Activated CD4-positive, alpha-beta T cell treated with anti-CD3 and anti-CD28 coated beads, Interleukin-2, amount 10 ng/mL, durations not matched to agents 24 days and 14 days (primary cell): ENCODE results near the gene KRTDAP. TPM values are rescaled to one million over a fixed set of nuclear protein-coding genes. Genes with fewer than 3 reads are reported as not detected.

Experiments used
- DNase-seq: peaks from one replicate; pipeline ENCODE4 v3.0.0; 2022
- H3K27ac Mint-ChIP-seq: one replicate; pipeline ENCODE4 v1.8.0; 2022; ENCODE audit warnings: mild to moderate bottlenecking, mixed read lengths
- H3K27me3 Mint-ChIP-seq: one replicate; pipeline ENCODE4 v1.8.0; 2022; ENCODE audit warnings: mixed read lengths
- H3K36me3 Mint-ChIP-seq: one replicate; pipeline ENCODE4 v1.8.0; 2022; ENCODE audit warnings: low read depth, mild to moderate bottlenecking, mixed read lengths
- H3K4me1 Mint-ChIP-seq: one replicate; pipeline ENCODE4 v1.8.0; 2021; ENCODE audit warnings: mixed read lengths
- H3K4me3 Mint-ChIP-seq: one replicate; pipeline ENCODE4 v1.8.0; 2022; ENCODE audit warnings: mild to moderate bottlenecking, moderate library complexity, mixed read lengths
- H3K9me3 Mint-ChIP-seq: one replicate; pipeline ENCODE4 v1.8.0; 2021; ENCODE audit warnings: mixed read lengths
- intact Hi-C: fragments of 100-400 bp; cut with micrococcal nuclease; formaldehyde crosslinking; loops from one replicate; pipeline ENCODE4 v1.15.1; 2023
- total RNA-seq: library from RNA; stranded (reverse); gene quantifications from 2 replicates; pipeline ENCODE4 v1.2.3, GENCODE V29; 2022

The KRTDAP gene, protein sequence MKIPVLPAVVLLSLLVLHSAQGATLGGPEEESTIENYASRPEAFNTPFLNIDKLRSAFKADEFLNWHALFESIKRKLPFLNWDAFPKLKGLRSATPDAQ
- not detected in 2 replicates for total RNA-seq

DNA sequence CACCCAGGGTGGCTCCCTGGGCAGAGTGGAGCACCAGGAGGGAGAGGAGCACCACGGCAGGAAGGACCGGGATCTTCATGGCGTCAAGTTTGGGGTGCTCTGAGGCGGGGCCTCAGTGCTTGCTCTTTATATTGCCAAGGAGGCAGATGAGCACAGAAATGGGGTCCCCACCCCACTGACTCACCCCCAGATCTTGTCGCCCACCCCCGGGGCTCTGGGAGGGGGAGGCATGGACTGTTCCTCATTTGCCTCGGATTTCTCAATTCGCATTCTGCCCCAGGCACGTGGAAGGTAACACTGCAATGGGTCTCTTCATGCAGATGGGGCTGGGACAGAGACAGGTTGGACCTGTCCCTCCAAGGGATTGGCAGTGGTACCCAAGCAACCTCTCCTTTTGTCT is at the start of gene KRTDAP:
KRTDAP (minus strand) TSS at position 101 of the 400 bp plus-strand sequence; CDS start at position 79, 22 bp downstream.
- Mint-ChIP-seq H3K36me3 (no peaks in the 10 kb centered on the region), H3K9me3 (no peaks in the 10 kb centered on the region), H3K27ac (no peak within 1 kb of the TSS), H3K27me3 (peaks cover 27% of the 10 kb centered on the region), H3K4me1 (peaks cover 5% of the 10 kb centered on the region), H3K4me3 (no peak within 1 kb of the TSS)
- DNase-seq = no peak
- intact Hi-C loops = no loop called here

DNA sequence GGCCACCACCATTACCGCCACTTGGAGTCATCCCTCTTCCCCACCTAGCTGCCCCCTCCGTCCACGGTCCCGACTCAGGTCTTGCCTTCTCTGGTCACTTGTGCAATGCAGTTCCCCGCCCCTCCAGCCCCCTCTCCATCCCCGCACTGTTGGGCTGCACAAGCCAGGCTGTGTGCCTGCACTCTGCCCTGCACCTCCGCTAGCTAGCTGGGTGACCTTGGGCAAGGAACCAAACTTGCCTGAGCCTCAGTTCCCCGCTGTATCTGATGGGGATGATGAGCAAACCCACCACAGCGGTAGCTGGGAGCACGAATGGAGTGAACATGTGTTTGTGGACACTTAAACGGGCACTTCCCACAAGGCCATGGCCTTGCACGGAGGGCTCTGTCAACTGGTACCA is 49.6 kb upstream of the KRTDAP start:
- intact Hi-C loops = no loop called here
- Mint-ChIP-seq H3K9me3 (no peaks in the 10 kb centered on the region), H3K4me1 (peaks cover 8% of the 10 kb centered on the region), H3K36me3 (peaks cover 12% of the 10 kb centered on the region), H3K27me3 (peaks cover 2% of the 10 kb centered on the region), H3K4me3 (no peak overlapping the region), H3K27ac (no peak overlapping the region)
- DNase-seq = no peak

DNA sequence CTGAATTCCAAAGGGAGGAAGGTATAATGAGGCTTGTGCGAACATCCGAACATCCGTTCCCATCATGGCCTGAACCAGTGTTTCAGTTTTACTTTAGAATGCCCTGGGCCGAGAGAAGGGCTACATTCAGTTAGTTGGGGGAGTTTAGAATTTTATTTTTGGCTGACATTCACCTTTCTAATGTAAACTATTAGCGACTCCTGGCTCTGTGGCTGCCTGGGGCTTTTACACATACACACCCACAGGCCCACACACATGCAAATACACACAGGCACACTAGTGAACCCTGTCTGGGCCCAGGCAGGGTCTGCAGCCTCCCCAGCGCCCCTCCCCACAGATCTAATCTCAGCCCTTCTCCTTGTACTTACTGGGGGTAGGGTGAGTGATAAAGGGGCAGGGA is 49.0 kb upstream of the KRTDAP start:
- Mint-ChIP-seq H3K4me1 (peaks cover 3% of the 10 kb centered on the region), H3K27ac (no peak overlapping the region), H3K4me3 (no peak overlapping the region), H3K27me3 (peaks cover 3% of the 10 kb centered on the region), H3K36me3 (peaks cover 10% of the 10 kb centered on the region), H3K9me3 (no peaks in the 10 kb centered on the region)
- DNase-seq = no peak
- intact Hi-C loops = no loop called here

DNA sequence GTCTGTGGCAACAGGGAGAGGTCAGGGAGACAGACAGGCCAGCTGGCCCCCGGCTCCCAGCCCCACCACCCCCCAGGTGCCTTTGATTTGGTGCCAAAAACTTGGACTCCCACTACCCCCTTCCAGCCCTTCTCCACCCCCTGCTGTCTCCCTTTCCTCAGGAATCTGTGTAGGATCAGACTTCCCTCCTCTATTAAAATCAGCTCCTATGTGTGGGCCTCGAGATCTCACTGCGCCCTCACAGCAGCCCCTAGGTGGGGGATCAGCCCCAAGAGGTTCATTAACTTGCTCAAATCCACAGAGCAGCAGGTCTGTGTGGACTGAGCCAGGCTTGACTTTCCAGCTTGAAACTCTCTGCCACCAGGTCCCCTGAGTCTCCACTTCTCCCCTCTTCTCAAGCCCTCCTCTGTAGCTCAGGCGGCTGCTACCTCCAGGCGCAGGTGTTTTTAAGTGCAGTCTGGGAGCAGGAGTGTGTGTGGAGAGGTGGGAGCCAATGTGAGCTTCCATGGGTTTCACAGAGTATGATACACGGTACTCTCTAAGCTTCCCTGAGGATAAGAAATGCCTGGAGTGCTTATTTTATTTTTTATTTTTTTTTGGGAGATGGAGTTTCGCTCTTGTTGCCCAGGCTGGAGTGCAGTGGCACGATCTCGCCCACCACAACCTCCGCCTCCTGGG is 44.7 kb upstream of the KRTDAP start:
- H3K9me3 Mint-ChIP-seq = no peaks in the 10 kb centered on the region
- H3K4me3 Mint-ChIP-seq = no peak overlapping the region
- H3K4me1 Mint-ChIP-seq = peaks cover 5% of the 10 kb centered on the region
- no peak for DNase-seq
- H3K36me3 Mint-ChIP-seq = no peaks in the 10 kb centered on the region
- peaks cover 24% of the 10 kb centered on the region for H3K27me3 Mint-ChIP-seq
- intact Hi-C loops = no loop called here
- H3K27ac Mint-ChIP-seq = no peak overlapping the region

DNA sequence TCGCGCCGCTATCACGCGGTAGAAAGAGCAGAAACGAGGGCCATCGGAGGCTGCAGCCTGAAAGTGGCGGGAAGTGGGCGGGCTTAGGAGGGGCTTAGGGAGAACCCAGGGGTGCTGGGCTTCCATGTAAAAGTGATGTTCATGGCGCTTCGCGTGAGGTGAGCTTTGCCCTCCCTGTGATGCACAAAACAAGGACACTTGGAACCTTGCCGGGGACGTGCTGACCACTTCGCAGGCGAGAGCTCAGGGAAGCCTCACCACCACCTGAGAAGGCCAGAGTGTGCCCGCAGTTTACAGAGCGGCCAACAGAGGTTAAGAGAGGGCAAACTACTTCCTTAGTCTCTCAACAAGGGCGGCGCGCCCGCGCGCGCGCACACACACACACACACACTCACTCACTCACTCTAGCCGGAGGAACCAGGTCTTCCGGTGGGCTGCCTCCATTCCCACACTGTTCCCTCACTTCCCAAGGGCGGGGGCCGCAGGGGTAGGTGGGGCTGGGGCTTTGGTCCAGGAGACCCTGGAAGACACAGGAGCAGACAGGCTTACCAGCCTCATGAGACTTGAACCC is 43.6 kb upstream of the KRTDAP start:
- Mint-ChIP-seq H3K36me3 (no peaks in the 10 kb centered on the region), H3K27ac (no peak overlapping the region), H3K4me1 (peaks cover 5% of the 10 kb centered on the region), H3K27me3 (peaks cover 29% of the 10 kb centered on the region), H3K9me3 (no peaks in the 10 kb centered on the region), H3K4me3 (peak overlapping the region; percentile 54)
- intact Hi-C loops = no loop called here
- DNase-seq = peak; percentile 80

DNA sequence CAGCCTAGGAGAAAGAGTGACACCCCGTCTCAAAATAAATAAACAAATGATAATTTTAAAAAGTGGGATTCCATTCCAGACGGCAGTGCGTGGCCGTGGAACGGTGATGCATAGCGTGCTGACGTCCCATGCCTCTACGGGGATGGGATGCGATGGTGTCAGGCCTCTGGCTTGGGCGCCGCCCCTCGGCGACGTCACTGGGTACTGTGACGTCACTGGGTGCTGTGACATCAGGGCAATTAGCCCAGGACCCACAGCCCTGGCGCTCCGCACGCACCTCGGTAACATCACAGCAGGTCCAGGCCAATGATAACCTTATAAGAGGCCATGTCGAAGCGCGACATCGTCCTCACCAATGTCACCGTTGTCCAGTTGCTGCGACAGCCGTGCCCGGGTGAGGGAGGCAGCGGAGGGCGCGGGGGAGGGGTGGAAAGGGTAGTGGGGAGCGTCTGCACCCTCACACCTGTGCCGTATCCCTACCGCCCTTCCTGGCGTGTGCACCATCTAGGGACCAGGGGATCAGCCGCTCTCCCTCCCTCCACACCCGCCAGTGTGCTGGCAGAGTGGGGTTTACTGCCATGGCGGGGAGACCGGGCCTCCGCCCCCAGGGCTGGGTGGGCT is 43.0 kb upstream of the KRTDAP start, which contains the start of gene GAPDHS:
GAPDHS (plus strand) TSS at position 256 of the 621 bp plus-strand sequence; CDS start at position 328, 72 bp downstream.
- no peaks in the 10 kb centered on the region for H3K9me3 Mint-ChIP-seq
- peaks cover 34% of the 10 kb centered on the region for H3K27me3 Mint-ChIP-seq
- no peaks in the 10 kb centered on the region for H3K36me3 Mint-ChIP-seq
- DNase-seq = no peak
- H3K4me1 Mint-ChIP-seq = peaks cover 5% of the 10 kb centered on the region
- no peak within 1 kb of the TSS for H3K27ac Mint-ChIP-seq
- intact Hi-C loops = no loop called here
- H3K4me3 Mint-ChIP-seq = peak within 1 kb of the TSS; percentile 54

DNA sequence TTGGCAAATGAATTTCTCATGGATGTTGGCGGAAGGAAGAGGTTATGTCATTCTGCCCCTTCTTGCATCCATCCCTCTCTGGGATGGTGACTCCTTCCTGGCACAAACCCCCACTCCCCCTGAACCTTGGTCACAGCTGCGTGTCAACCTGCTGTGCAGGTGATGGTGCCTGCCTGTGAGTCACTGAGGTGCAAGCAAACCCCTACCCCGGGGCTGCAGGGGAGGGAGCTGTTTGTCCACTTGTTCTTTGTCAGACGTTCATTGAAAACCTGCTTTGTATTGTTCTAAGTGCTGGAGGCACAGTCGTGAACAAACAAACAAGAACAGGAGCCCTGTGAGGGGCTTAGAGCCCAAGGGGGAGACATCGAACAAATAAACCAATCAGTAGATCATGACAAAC is 41.0 kb upstream of the KRTDAP start:
- H3K27ac Mint-ChIP-seq = no peak overlapping the region

DNA sequence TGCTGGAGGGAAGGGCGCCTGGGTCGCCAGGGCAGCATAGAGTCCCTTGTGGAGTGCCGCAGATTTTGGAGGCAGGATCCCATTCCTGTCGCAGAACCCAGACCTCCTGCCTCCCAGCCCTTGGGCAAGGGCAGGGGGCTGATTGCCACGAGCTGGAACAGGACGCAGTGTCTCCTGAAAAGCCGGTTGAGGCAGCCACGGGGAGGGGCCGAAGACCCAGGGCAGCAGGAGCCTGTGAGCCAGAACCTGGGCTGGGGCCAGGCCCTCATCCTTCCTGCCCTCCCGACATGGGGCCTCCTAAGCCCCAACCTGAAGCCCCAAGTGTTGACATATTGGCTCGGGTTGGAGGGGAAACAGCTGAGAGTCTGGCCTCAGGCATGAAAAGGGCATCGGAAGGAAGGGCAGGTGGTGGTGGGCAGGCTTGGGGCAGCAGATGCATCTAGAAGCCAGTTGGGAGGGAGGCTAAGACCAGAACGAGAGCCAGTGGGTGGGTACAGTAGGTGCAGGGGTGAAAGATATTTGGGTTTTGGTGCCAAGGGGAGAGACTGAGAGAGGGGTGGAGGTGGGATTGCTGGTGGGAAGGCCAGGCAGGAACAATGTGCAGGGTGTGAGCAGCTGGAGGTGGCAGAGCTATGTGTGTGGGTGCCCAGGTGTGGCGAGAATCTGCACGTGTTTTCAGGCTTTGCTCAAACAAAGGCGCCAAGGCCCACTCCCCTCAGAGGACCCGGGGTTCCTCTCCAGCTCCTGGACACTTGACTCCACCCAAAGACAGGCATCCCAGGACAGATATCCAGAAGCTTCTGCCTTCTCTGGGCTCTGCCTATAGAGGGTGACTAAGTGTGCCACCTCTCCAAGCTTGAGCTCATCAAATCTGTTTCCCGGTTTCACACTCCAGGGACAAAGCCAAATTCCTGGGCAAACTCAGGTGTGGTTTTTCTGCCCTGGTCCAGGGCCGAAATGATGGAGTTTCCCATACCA is 39.3 kb upstream of the KRTDAP start:
- Mint-ChIP-seq H3K9me3 (no peaks in the 10 kb centered on the region), H3K27ac (no peak overlapping the region), H3K27me3 (peaks cover 30% of the 10 kb centered on the region), H3K4me3 (no peak overlapping the region), H3K4me1 (peaks cover 5% of the 10 kb centered on the region), H3K36me3 (no peaks in the 10 kb centered on the region)
- intact Hi-C loops = no loop called here
- DNase-seq = no peak

More for the DNA sequence above, 41.0 kb upstream of the KRTDAP start:
- no peak for DNase-seq
- Mint-ChIP-seq H3K36me3 (no peaks in the 10 kb centered on the region), H3K9me3 (no peaks in the 10 kb centered on the region), H3K4me1 (peaks cover 5% of the 10 kb centered on the region), H3K4me3 (no peak overlapping the region), H3K27me3 (peaks cover 34% of the 10 kb centered on the region)
- intact Hi-C loops = no loop called here

DNA sequence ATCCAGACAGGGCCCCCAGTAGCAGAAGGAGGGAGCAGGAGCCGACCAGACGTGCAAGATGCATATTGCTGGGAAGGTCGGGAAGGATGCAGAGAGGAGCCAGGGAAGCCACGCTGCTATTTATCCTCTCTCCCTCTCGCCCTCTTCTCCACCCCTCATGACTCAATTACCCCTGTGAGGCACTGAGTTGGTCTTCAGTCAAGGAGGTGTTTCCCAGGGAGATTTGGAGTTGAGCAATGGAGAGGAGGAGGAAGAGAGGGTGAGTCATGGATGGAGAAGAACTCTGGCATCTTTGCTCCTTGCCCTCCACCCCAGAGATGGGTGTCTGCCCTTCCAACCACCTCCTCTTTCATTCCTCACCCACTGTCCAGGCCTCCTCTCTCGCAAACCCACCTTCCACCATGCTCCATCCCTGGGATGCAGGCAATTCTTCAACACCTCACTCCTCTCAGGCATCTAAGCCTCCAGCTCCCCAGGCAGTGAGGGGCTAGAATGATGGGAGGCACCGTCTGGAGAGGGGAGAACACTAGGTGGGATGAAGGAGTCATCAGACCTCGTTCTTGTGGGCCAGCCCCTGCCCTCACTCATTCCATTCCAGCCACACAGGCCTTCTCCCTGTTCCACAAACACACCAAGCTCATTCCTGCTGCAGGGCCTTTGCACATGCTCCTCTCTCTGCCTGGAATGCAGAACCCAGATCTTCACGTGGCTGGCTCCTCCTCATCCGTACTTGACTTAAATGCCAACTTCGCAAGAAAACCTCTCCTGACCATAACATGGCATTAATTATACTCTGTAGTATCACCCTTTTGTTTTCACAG is 38.2 kb upstream of the KRTDAP start, which contains the start of gene SBSN:
SBSN (minus strand) TSS at position 94 of the 821 bp plus-strand sequence; CDS start at position 64, 30 bp downstream.
- intact Hi-C loops = no loop called here

DNA sequence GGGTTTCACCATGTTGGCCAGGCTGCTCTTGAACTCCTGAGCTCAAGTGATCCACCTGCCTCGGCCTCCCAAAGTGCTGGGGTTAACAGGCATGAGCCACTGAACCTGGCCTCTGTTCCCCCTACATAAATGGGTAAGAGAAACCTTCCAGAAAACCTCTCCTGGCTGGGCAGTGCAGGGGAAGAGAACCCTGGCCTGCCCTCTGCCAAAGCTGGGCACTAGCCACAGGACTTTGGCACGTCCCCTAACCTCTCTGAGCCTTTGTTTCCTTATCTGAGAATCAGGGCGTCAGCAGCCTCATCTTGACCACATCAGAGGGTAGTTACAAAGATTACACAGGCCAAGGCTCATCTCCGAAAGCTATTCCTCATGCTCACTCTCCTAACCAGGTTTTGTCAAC is 35.6 kb upstream of the KRTDAP start:
- Mint-ChIP-seq H3K36me3 (no peaks in the 10 kb centered on the region), H3K9me3 (no peaks in the 10 kb centered on the region), H3K4me3 (no peak overlapping the region), H3K4me1 (no peaks in the 10 kb centered on the region), H3K27ac (no peak overlapping the region), H3K27me3 (peaks cover 11% of the 10 kb centered on the region)
- intact Hi-C loops = no loop called here
- no peak for DNase-seq

More for the DNA sequence above, 38.2 kb upstream of the KRTDAP start, which contains the start of gene SBSN:
- Mint-ChIP-seq H3K9me3 (no peaks in the 10 kb centered on the region), H3K36me3 (no peaks in the 10 kb centered on the region), H3K27ac (no peak within 1 kb of the TSS), H3K27me3 (peaks cover 26% of the 10 kb centered on the region), H3K4me1 (no peaks in the 10 kb centered on the region), H3K4me3 (no peak within 1 kb of the TSS)
- no peak for DNase-seq

DNA sequence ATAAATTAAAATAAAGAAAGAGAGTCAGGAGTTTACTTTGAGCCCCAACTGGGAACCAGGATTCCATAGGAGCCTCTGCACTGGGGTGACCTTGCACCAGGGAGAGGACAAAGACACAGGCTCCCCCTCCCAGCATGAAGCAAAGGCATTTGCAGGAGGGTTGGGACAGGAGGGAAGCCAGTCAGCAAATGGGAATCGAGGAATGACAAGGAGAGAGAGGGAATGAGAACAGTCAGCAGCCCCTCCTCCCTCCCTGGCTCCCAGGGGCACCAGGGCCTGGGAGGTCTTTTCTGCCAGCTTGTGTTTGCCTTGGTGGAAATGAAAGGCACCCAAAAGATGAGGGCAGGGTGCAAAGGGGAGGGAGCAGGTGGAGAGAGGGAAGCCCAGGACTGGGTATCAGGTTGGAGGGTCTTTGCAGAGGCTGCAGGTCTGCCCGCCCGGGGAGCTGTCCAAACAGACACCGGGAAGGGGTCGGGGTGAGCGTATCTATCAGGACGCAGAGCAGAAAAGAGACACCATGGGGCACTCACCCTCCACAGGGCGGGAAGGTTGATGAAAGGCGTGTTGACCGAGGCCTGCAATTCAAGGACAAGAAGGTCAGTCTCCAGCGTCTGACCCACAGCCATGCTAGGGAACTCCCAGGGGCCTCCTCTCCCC is 34.0 kb upstream of the KRTDAP start:
- intact Hi-C loops = no loop called here
- no peak overlapping the region for H3K4me3 Mint-ChIP-seq
- H3K4me1 Mint-ChIP-seq = no peaks in the 10 kb centered on the region

DNA sequence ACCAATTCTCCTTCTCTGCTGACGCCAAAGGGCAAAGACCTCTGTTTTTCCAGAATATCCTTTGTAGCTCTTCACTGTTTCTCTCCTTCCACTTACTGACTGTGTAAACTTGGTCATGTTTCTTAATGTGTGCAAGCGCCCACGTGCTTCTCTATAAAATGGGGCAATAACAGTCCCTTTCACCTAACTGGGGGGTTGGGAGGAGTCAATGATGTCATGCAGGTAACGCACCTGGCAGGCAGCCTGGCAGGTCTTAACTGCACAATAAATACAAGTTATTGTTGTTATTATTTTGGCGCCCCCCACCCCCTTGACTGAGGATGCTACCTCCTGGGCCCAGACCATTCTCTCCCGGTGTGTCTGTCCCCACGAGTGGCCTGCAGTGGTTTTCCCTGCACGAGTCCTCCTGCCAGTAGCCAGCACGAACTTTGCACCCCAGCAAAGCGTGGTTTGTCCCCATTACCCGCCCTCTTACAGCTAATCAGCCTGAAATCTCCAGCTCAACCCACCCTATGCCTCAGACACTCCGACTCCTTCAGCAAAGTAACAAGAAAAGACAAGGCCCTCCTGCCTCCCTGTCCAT is 32.6 kb upstream of the KRTDAP start:
- no peak for DNase-seq
- H3K27ac Mint-ChIP-seq = no peak overlapping the region
- H3K27me3 Mint-ChIP-seq = peaks cover 4% of the 10 kb centered on the region
- H3K4me3 Mint-ChIP-seq = no peak overlapping the region
- H3K4me1 Mint-ChIP-seq = no peaks in the 10 kb centered on the region
- H3K36me3 Mint-ChIP-seq = no peaks in the 10 kb centered on the region
- H3K9me3 Mint-ChIP-seq = no peaks in the 10 kb centered on the region
- intact Hi-C loops = no loop called here

More for the DNA sequence above, 34.0 kb upstream of the KRTDAP start:
- no peak for DNase-seq
- H3K36me3 Mint-ChIP-seq = no peaks in the 10 kb centered on the region
- H3K27me3 Mint-ChIP-seq = peaks cover 10% of the 10 kb centered on the region
- no peak overlapping the region for H3K27ac Mint-ChIP-seq
- H3K9me3 Mint-ChIP-seq = no peaks in the 10 kb centered on the region
